Right lobe of liver (tissue), 4 donors: ENCODE measurements around the gene ASB16.

ENCODE experiments used
- POLR2A ChIP-seq: fragments of 450-650 bp; IDR thresholded peaks from one replicate; pipeline ENCODE4 v1.6.1; 2017; ENCODE audit warnings: antibody characterized with exemption, mild to moderate bottlenecking
- TF ChIP-seq, protein P1 (sequence below), 4 donors: fragments of 200-600 bp in 3 of 4; fragments of 450-650 bp in 1 of 4; IDR thresholded peaks; one replicate each; pipeline versions ENCODE4 v1.5.1 to v1.8.0; 2016 to 2022; ENCODE audit warnings: antibody characterized with exemption in 4 of 4, mild to moderate bottlenecking in 2 of 4
- donor health status: DM: no; HTN: no; CAD: no.
- donor health status: DM: no; HTN: no; CAD: no.
- donor health status: DM: no; HTN: yes; CAD: no.

DNA sequence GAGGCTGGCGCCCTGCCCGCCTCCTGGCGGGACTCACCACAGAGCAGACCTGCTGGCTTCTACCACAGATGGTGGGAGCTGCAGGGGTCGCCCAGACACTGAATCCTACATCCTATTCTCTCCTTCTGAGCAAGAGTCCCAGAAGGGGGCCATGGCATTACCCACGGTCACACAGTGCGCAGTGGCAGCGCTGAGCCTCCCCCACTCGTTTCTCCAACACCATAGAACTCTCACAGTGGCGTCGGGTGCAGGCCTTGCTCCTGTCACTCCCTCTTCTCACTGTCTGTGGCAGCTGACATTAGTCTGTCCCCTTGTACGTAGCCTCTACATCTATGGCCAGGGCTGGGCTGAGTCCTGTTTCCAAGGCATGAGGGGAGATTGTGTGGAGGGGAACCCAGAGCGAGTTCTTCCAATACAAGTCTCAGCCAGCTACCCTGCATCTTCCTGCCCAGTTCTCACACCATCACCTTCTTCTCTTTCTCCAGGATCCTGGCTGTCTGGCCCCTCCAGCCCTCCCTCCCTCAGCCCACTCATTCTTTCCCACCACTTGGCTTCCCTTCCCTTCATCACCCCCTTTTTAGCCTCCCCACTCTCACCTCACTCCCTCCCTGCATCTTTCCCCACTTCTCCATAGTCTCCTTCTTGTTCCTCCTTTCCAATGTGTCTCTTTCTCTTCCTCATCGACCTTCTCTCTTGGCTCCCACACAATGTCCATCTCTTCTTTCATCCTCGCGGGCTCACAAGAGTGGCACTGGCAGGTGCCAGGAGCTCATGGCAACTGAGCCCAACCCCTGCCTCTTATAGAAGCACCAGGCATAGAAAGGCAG is 43.1 kb downstream of the ASB16 start:
- TF ChIP-seq, protein P1, sequence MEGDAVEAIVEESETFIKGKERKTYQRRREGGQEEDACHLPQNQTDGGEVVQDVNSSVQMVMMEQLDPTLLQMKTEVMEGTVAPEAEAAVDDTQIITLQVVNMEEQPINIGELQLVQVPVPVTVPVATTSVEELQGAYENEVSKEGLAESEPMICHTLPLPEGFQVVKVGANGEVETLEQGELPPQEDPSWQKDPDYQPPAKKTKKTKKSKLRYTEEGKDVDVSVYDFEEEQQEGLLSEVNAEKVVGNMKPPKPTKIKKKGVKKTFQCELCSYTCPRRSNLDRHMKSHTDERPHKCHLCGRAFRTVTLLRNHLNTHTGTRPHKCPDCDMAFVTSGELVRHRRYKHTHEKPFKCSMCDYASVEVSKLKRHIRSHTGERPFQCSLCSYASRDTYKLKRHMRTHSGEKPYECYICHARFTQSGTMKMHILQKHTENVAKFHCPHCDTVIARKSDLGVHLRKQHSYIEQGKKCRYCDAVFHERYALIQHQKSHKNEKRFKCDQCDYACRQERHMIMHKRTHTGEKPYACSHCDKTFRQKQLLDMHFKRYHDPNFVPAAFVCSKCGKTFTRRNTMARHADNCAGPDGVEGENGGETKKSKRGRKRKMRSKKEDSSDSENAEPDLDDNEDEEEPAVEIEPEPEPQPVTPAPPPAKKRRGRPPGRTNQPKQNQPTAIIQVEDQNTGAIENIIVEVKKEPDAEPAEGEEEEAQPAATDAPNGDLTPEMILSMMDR (IDR thresholded peaks at IDR 0.05): no peak
- no peak for TF ChIP-seq POLR2A
